ES-I3 (cell line): ENCODE measurements around the gene CLRN2.
A peak's percentile ranks its signal among the peaks of the same experiment; 100 is the strongest.

Experiments used
- H3K36me3 ChIP-seq: 2 replicates; pipeline ENCODE4 v1.6.1; 2013; ENCODE audit warnings: mild to moderate bottlenecking, low read length, control low read depth, moderate library complexity; ENCODE audit not compliant: insufficient read depth
- H3K4me1 ChIP-seq: 2 replicates; pipeline ENCODE4 v1.6.1; 2013; ENCODE audit warnings: mild to moderate bottlenecking, control low read depth, low read length; ENCODE audit not compliant: insufficient read depth
- H3K9ac ChIP-seq: 2 replicates; pipeline ENCODE4 v1.6.1; 2013; ENCODE audit warnings: low read depth, mild to moderate bottlenecking, low read length, moderate library complexity
- H3K9me3 ChIP-seq: 2 replicates; pipeline ENCODE4 v1.6.1; 2013; ENCODE audit warnings: mild to moderate bottlenecking, low read length, moderate library complexity; ENCODE audit not compliant: control insufficient read depth, insufficient read depth

CLRN2 gene

GRCh38 chr4:17492058-17492741 is 22.8 kb upstream of the CLRN2 start:
- Histone ChIP-seq H3K36me3 (peaks cover 14% of the 10 kb centered on the region), H3K4me1 (peaks cover 20% of the 10 kb centered on the region)

DNA sequence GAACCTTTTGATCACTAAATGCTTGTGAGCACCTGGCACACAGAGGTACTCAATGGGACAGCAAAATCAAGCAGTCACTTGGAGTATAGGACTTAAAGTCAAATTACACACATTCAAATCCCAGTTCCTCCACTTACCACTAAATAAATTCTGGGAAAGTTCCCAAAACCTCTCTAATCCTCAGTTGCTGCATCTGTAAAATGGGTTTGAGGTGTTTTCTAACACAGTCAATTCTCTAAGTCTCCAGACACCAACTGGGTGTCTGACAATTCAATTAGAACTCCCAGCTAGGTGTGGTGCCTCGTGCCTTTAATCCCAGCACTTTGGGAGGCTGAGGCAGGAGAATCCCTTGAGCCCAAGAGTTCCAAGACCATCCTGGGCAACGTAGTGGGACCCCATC is 22.1 kb upstream of the CLRN2 start:
- H3K36me3 ChIP-seq = peaks cover 14% of the 10 kb centered on the region

More at GRCh38 chr4:17492058-17492741, 22.8 kb upstream of the CLRN2 start:
- Histone ChIP-seq H3K9ac (no peak overlapping the region), H3K9me3 (no peaks in the 10 kb centered on the region)

GRCh38 chr4:17493619-17494018 is 21.3 kb upstream of the CLRN2 start:
- H3K36me3 ChIP-seq = peaks cover 14% of the 10 kb centered on the region
- H3K9ac ChIP-seq = no peak overlapping the region
- H3K9me3 ChIP-seq = no peaks in the 10 kb centered on the region
- peaks cover 23% of the 10 kb centered on the region for H3K4me1 ChIP-seq

More for the DNA sequence above, 22.1 kb upstream of the CLRN2 start:
- H3K9ac ChIP-seq = no peak overlapping the region
- H3K9me3 ChIP-seq = no peaks in the 10 kb centered on the region
- H3K4me1 ChIP-seq = peaks cover 20% of the 10 kb centered on the region

DNA sequence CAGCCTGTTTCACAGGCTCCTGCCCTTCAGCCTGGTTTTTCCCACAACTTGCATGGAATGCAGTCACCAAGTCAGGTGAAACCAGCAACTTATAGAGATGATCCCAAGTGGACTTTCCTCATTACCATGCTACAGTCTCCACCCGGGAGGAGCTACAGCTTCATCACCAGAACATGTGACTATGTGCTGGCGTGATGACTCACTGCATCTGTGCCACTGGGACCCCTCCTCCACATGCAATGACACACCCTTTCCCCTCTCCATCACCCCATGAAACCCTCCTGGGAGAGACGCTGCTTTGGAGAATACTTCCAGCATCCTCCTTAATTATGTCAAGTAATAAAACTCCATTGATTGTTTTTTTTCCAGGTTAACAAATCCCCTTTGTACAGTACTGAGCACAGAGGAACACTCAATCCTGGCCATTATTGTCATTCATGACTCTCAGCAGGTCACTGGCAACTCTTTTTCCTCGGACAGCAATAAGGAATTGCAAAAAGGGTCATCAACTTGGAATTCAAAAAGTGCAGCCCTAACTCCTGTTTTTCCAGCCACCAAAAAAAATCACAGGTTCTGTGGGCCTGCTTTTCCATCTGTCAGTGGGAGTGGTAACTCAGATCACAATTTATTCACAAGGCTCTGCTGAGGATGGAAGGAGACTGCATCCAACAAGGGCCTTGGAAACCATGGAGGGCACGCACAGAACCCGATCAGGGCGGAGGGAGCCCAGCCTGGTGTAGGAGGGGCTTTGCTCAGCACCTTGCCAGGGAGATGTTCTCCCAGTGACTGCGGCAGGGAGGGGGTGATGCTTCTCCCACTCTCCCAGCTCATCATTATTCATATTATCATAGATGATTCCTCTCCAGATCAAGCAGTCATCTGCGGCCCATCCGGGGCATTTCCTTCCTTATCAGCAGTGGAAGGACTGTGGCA is 20.4 kb upstream of the CLRN2 start:
- Histone ChIP-seq H3K4me1 (peaks cover 23% of the 10 kb centered on the region), H3K36me3 (peaks cover 8% of the 10 kb centered on the region), H3K9me3 (no peaks in the 10 kb centered on the region), H3K9ac (peak overlapping the region; percentile 8; the same call in 1 of the 2 replicates)

GRCh38 chr4:17497890-17498523 is 17.0 kb upstream of the CLRN2 start:
- H3K9ac ChIP-seq = no peak overlapping the region
- H3K9me3 ChIP-seq = no peaks in the 10 kb centered on the region
- H3K36me3 ChIP-seq = peaks cover 6% of the 10 kb centered on the region
- H3K4me1 ChIP-seq = peaks cover 23% of the 10 kb centered on the region

GRCh38 chr4:17500574-17500973 is 14.4 kb upstream of the CLRN2 start:
- peaks cover 3% of the 10 kb centered on the region; the same call in 1 of the 2 replicates for H3K4me1 ChIP-seq
- peaks cover 7% of the 10 kb centered on the region for H3K36me3 ChIP-seq
- H3K9me3 ChIP-seq = no peaks in the 10 kb centered on the region
- H3K9ac ChIP-seq = no peak overlapping the region

DNA sequence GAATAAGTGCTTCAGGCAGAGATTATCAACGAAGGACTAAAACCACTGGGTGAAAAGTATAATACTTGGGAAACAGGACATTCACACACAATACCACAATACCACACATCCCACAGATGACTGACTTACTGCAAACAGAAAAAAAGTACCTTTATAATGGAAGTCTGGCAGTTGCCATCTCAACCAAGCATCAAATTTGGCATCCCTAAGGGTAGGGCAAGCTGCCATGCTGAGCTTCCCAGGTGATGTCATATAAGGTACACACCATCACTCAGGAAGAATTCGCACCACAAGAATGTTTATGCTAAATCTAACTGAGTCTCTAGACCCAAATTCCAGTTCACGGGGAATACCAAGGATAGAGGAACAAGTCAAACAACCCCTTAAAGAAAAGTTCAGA is 12.2 kb upstream of the CLRN2 start:
- peaks cover 7% of the 10 kb centered on the region for H3K36me3 ChIP-seq

DNA sequence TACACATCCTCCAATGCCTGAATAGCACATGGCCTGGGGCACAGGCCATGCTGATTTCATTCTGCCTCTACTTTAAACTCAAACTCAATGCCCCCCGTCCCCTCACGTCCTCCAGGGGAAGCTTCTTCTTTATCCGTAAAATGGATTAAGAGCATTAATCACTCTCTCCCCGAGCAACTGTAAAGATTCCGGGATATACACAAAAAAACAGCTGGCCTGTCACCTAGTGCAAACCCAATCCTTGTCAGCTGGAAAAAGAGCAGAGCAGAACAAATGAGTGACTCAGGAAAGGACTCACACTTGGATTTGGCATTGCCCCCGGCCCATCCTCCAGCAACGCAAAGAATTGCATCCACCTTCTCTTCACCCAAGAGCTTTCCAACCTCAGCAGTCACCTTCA is 10.9 kb upstream of the CLRN2 start:
- H3K9me3 ChIP-seq = no peaks in the 10 kb centered on the region
- no peaks in the 10 kb centered on the region for H3K4me1 ChIP-seq
- no peak overlapping the region for H3K9ac ChIP-seq
- peaks cover 8% of the 10 kb centered on the region for H3K36me3 ChIP-seq

More for the DNA sequence above, 12.2 kb upstream of the CLRN2 start:
- H3K4me1 ChIP-seq = peaks cover 3% of the 10 kb centered on the region; the same call in 1 of the 2 replicates
- no peak overlapping the region for H3K9ac ChIP-seq
- H3K9me3 ChIP-seq = no peaks in the 10 kb centered on the region

GRCh38 chr4:17510582-17510981 is 4.4 kb upstream of the CLRN2 start:
- H3K9me3 ChIP-seq = no peaks in the 10 kb centered on the region
- H3K9ac ChIP-seq = peak overlapping the region; percentile 88; the same call in 1 of the 2 replicates
- no peaks in the 10 kb centered on the region; the same call in 1 of the 2 replicates for H3K4me1 ChIP-seq
- H3K36me3 ChIP-seq = peaks cover 5% of the 10 kb centered on the region; the same call in 1 of the 2 replicates

GRCh38 chr4:17511051-17511450 is 3.9 kb upstream of the CLRN2 start:
- H3K4me1 ChIP-seq = no peaks in the 10 kb centered on the region; the same call in 1 of the 2 replicates
- peaks cover 5% of the 10 kb centered on the region; the same call in 1 of the 2 replicates for H3K36me3 ChIP-seq
- H3K9ac ChIP-seq = peak overlapping the region; percentile 88
- H3K9me3 ChIP-seq = no peaks in the 10 kb centered on the region

DNA sequence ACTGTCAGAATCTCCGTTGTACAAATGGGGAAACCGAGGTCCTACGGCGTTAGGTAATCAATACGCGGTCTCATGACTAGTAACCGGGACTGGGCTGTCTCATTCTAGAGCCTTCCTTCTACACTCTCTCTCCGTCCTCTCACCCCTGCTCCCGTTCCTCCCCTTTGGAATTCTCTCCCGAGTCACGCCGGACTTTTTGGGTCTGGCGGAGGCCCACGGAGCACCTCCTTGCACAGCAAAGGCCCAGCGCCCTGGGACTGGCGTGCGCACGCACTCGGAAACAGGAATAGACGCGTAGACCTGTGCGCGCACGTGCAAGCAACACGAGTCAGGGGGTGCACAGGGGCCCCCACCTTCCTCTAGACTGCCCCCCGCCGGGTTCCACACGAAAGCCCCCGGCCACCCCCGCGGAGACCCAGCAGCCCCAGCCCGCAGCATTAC is 3.4 kb upstream of the CLRN2 start:
- Histone ChIP-seq H3K9me3 (no peaks in the 10 kb centered on the region), H3K4me1 (no peaks in the 10 kb centered on the region; the same call in 1 of the 2 replicates), H3K36me3 (peaks cover 5% of the 10 kb centered on the region; the same call in 1 of the 2 replicates), H3K9ac (peak overlapping the region; percentile 88)

DNA sequence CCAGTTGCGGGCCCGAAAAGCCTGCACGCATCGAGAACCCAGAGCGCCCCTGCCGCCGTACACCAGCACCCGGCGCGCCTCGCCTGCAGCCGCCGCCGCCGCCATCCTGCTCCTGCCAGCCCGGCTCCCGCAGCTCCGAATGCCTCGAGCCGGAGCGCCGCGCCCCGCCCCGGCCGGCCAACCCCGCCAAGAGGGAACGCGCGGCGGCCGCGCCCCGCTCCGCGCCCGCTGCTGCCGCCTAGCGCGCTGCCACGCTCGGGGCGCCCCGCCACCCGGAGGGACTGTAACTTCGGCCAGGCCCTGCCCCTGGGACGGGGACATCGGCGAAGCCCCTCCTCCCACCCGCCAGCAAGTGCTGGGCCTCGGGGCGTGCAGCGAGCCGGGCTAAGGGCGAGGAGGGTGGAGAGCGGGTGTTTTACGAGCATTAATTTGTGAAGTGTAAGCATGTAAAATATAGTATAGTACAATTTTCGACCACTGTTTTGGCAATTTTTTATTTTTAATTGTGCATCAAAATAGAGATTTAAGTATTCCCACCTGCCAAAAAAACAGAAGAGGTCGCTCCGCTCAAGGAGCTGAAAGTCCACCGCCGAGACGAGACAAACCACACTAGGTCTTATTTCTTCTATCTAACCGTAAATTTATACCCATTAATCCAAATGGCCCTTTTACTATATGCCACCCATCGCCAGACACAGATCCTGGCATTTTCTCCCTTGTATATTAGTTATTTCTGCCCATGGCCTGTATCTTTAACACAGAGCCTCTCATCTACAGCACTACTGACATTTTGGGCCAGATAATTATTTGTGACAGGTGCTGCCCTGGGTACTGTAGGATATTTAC is 2.8 kb upstream of the CLRN2 start, which contains the start of gene QDPR:
TSS of gene QDPR (minus strand) at position 141 of the 846 bp plus-strand sequence. CDS start at position 105, 36 bp downstream.
- peaks cover 5% of the 10 kb centered on the region; the same call in 1 of the 2 replicates for H3K36me3 ChIP-seq
- peaks cover 4% of the 10 kb centered on the region; the same call in 1 of the 2 replicates for H3K4me1 ChIP-seq
- H3K9me3 ChIP-seq = no peaks in the 10 kb centered on the region
- peak within 1 kb of the TSS; percentile 88 for H3K9ac ChIP-seq

DNA sequence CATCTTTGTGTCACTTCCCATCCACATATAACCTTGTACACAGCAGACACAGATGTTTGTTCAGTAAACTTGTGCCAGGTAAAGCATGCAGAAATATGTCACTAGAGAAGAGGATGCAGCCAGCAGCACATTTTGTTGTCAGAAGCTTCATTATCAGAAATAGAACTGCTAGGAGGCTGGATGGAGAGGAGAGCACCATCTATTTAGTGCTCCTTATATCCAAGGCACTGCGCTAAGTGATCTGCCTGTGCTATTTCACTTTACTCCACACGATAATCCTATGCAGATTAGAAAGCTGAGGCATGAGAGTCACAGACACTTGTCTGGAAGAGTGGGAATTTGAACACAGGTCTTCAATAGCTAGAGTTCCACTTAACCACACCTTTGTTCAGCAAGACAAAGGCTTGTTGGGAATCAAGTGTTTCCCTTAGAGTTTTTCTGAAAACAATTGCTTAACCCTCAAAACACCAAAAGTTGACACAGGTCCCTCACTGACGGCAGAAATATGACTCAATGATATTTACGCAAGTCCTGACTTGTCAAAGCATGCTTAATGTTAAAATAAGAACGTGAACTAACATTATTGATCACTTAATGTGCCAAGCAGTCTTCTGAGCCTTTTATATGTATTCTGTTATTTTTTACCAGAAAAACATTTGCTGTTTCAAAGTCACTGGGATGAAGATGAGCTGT is 1.8 kb upstream of the CLRN2 start:
- H3K4me1 ChIP-seq = peaks cover 8% of the 10 kb centered on the region; the same call in 1 of the 2 replicates
- peaks cover 5% of the 10 kb centered on the region; the same call in 1 of the 2 replicates for H3K36me3 ChIP-seq
- H3K9me3 ChIP-seq = no peaks in the 10 kb centered on the region
- H3K9ac ChIP-seq = no peak overlapping the region
